MM.1S (cell line): Measurements from ENCODE around the gene LDLRAD4.

Source experiments
- DNase-seq: peaks from one replicate; pipeline ENCODE4 v3.0.0-alpha.2; 2015
- H2AFZ ChIP-seq: fragments of 300-600 bp; sonication (generic); 2 replicates; pipeline ENCODE4 v1.6.0; 2016; ENCODE audit warnings: antibody characterized with exemption, low read length
- H3F3A ChIP-seq: fragments of 300-600 bp; sonication (generic); 2 replicates; pipeline ENCODE4 v1.6.1; 2016; ENCODE audit warnings: mild to moderate bottlenecking, antibody characterized with exemption, low read length, moderate library complexity, mixed read lengths; ENCODE audit not compliant: insufficient read depth
- H3K27ac ChIP-seq: fragments of 300-600 bp; sonication (generic); 2 replicates; pipeline ENCODE4 v1.5.1; 2016; ENCODE audit warnings: mild to moderate bottlenecking, low read length
- H3K27me3 ChIP-seq: fragments of 300-600 bp; sonication (generic); replicated peaks from 2 replicates; pipeline ENCODE4 v1.6.0; 2016; ENCODE audit warnings: low read length; ENCODE audit not compliant: insufficient read depth
- H3K36me3 ChIP-seq: fragments of 300-600 bp; sonication (generic); replicated peaks from 2 replicates; pipeline ENCODE4 v1.6.1; 2016; ENCODE audit warnings: mild to moderate bottlenecking, low read length, mixed read lengths; ENCODE audit not compliant: insufficient read depth
- H3K4me1 ChIP-seq: fragments of 300-600 bp; sonication (generic); 2 replicates; pipeline ENCODE4 v1.6.1; 2016; ENCODE audit warnings: low read length, mixed read lengths
- H3K4me2 ChIP-seq: fragments of 300-600 bp; sonication (generic); 2 replicates; pipeline ENCODE4 v1.6.0; 2016; ENCODE audit warnings: low read depth, low read length
- H3K4me3 ChIP-seq: fragments of 300-600 bp; sonication (generic); 2 replicates; pipeline ENCODE4 v1.5.1; 2016; ENCODE audit warnings: low read length, mixed read lengths
- H3K79me2 ChIP-seq: fragments of 300-600 bp; sonication (generic); 2 replicates; pipeline ENCODE4 v1.6.1; 2016; ENCODE audit warnings: mixed run types, low read length, mixed read lengths
- H3K9ac ChIP-seq: fragments of 300-600 bp; sonication (generic); 2 replicates; pipeline ENCODE4 v1.6.1; 2016; ENCODE audit warnings: low read length, mixed read lengths
- H3K9me2 ChIP-seq: fragments of 300-600 bp; sonication (generic); replicated peaks from 2 replicates; pipeline ENCODE4 v1.6.1; 2016; ENCODE audit warnings: mild to moderate bottlenecking, low read length, mixed read lengths; ENCODE audit not compliant: insufficient read depth
- H3K9me3 ChIP-seq: fragments of 300-600 bp; sonication (generic); replicated peaks from 2 replicates; pipeline ENCODE4 v1.6.1; 2016; ENCODE audit warnings: mild to moderate bottlenecking, low read length, mixed read lengths; ENCODE audit not compliant: insufficient read depth
- H4K20me1 ChIP-seq: fragments of 300-600 bp; sonication (generic); 2 replicates; pipeline ENCODE4 v1.6.1; 2016; ENCODE audit warnings: mild to moderate bottlenecking, low read length, moderate library complexity, mixed read lengths; ENCODE audit not compliant: insufficient read depth
- EZH2 ChIP-seq: fragments of 300-600 bp; sonication (generic); optimal IDR thresholded peaks from 2 replicates; pipeline ENCODE3; 2017; ENCODE audit warnings: low read depth, mild to moderate bottlenecking, antibody characterized with exemption, low read length, mixed read lengths
- EZH2phosphoT487 ChIP-seq: fragments of 300-600 bp; sonication (generic); IDR thresholded peaks from 2 replicates; pipeline ENCODE4 v1.6.1; 2018; ENCODE audit warnings: antibody characterized with exemption, low read length
- TF ChIP-seq, protein P1 (sequence below): fragments of 300-600 bp; sonication (generic); IDR thresholded peaks from 2 replicates; pipeline ENCODE4 v1.5.1; 2016; ENCODE audit warnings: antibody characterized with exemption, low read length, mixed read lengths

The LDLRAD4 gene

GRCh38 chr18:13410471-13410870, 191.9 kb downstream of the LDLRAD4 start:
- Histone ChIP-seq H3K9me2 (no peaks in the 10 kb centered on the region), H3K4me1 (no peaks in the 10 kb centered on the region), H4K20me1 (no peaks in the 10 kb centered on the region), H3K4me2 (no peak overlapping the region), H3K9me3 (no peaks in the 10 kb centered on the region), H3K79me2 (no peaks in the 10 kb centered on the region), H3K36me3 (no peaks in the 10 kb centered on the region), H2AFZ (no peak overlapping the region), H3K4me3 (no peak overlapping the region), H3K27ac (no peak overlapping the region), H3F3A (no peaks in the 10 kb centered on the region), H3K9ac (no peak overlapping the region), H3K27me3 (no peaks in the 10 kb centered on the region)
- DNase-seq, result no peak
- TF ChIP-seq, protein P1, sequence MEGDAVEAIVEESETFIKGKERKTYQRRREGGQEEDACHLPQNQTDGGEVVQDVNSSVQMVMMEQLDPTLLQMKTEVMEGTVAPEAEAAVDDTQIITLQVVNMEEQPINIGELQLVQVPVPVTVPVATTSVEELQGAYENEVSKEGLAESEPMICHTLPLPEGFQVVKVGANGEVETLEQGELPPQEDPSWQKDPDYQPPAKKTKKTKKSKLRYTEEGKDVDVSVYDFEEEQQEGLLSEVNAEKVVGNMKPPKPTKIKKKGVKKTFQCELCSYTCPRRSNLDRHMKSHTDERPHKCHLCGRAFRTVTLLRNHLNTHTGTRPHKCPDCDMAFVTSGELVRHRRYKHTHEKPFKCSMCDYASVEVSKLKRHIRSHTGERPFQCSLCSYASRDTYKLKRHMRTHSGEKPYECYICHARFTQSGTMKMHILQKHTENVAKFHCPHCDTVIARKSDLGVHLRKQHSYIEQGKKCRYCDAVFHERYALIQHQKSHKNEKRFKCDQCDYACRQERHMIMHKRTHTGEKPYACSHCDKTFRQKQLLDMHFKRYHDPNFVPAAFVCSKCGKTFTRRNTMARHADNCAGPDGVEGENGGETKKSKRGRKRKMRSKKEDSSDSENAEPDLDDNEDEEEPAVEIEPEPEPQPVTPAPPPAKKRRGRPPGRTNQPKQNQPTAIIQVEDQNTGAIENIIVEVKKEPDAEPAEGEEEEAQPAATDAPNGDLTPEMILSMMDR, result no peak
- TF ChIP-seq EZH2phosphoT487, result no peak
- TF ChIP-seq EZH2, result no peak

DNA sequence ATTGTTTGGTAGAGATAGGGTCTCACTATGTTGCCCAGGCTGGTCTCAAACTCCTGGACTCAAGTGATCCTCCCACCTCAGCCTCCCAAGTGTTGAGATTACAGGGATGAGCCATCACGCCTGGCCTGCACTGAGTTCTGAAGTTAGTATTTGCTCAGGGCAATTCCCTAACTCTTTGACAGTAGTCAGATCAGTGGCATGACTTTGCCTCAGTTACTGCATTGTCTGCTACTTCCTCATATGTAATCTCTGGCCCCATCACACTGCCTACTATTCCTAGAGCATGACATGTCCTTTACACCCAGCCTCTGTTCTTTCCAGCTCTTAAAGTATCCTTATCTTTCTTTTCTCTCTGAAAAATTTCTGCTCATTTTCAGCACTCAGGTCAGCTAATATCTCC, 193.5 kb downstream of the LDLRAD4 start:
- H3K4me3 ChIP-seq, result no peak overlapping the region
- no peak overlapping the region for H2AFZ ChIP-seq
- no peak overlapping the region for H3K27ac ChIP-seq
- H3K4me1 ChIP-seq, result no peaks in the 10 kb centered on the region
- H3K9ac ChIP-seq, result no peak overlapping the region
- no peaks in the 10 kb centered on the region for H3K9me3 ChIP-seq
- TF ChIP-seq EZH2, result no peak
- TF ChIP-seq EZH2phosphoT487, result no peak
- TF ChIP-seq, protein P1, result no peak
- H3K4me2 ChIP-seq, result no peak overlapping the region
- no peaks in the 10 kb centered on the region for H4K20me1 ChIP-seq
- no peaks in the 10 kb centered on the region for H3K36me3 ChIP-seq
- DNase-seq, result no peak
- H3K27me3 ChIP-seq, result no peaks in the 10 kb centered on the region
- H3F3A ChIP-seq, result no peaks in the 10 kb centered on the region
- no peaks in the 10 kb centered on the region for H3K79me2 ChIP-seq
- no peaks in the 10 kb centered on the region for H3K9me2 ChIP-seq

DNA sequence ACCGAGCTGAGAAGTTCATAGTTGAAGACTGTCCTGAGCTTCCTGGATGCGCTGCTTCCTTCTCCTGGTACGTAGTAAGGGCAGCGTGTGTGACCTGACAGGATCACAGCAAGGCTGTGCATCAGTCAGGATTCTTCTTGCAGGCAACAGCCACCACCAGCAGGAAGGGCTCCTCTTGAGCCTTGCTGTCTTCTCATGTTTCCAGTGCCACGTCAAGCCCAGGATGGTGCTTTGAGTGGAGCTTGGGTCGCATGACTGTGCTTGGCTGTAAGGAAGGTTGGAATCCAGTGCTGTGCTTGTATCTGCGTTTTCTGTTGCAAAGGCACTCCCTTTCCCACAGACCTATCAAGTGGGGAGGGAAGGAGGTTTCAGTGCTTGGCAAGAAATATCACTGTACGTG, 194.3 kb downstream of the LDLRAD4 start:
- no peaks in the 10 kb centered on the region for H3F3A ChIP-seq
- H2AFZ ChIP-seq, result no peak overlapping the region
- no peaks in the 10 kb centered on the region for H4K20me1 ChIP-seq
- H3K9me2 ChIP-seq, result no peaks in the 10 kb centered on the region
- H3K4me1 ChIP-seq, result no peaks in the 10 kb centered on the region
- no peaks in the 10 kb centered on the region for H3K9me3 ChIP-seq
- H3K27me3 ChIP-seq, result no peaks in the 10 kb centered on the region
- DNase-seq, result no peak
- no peaks in the 10 kb centered on the region for H3K79me2 ChIP-seq
- H3K4me3 ChIP-seq, result no peak overlapping the region
- H3K9ac ChIP-seq, result no peak overlapping the region
- no peak overlapping the region for H3K27ac ChIP-seq
- no peak overlapping the region for H3K4me2 ChIP-seq
- TF ChIP-seq EZH2phosphoT487 (no peak), EZH2 (no peak)
- TF ChIP-seq, protein P1, result no peak
- H3K36me3 ChIP-seq, result no peaks in the 10 kb centered on the region
